NB4 (cell line): Measurements from ENCODE around the gene STIM1.

Experiments
- MAX ChIP-seq: IDR thresholded peaks from 2 replicates; pipeline ENCODE4 v1.6.1; 2011; ENCODE audit warnings: low read depth, low read length
- MYC ChIP-seq: IDR thresholded peaks from 2 replicates; pipeline ENCODE4 v1.6.1; 2011; ENCODE audit warnings: low read depth, low read length
- POLR2A ChIP-seq: IDR thresholded peaks from 2 replicates; pipeline ENCODE4 v1.6.1; 2011; ENCODE audit warnings: mild to moderate bottlenecking; ENCODE audit not compliant: insufficient read length; ENCODE audit errors: extremely low read depth
- TF ChIP-seq, protein P1 (sequence below): IDR thresholded peaks from one replicate; pipeline ENCODE4 v1.5.1; 2012; ENCODE audit warnings: low read depth, low read length

DNA sequence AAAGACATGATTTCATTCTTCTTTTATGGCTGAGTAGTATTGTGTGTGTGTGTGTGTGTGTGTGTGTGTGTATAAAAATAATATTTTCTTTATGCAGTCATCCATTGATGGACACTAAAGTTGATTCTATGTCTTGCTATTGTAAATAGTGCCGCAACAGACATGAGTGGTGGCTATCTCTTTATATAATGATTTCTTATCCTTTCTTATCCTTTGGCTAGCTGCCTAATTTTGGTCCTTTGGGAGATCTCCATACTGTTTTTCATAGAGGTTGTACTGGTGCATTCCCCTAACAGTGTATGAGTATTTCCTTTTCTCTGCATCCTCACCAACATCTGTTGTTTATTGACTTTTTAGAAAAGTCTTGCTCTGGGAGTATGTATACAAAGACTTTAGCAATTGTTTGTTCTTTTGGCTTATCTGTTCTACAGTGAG, 107.0 kb downstream of the STIM1 start:
- TF ChIP-seq POLR2A (no peak), MAX (no peak), MYC (no peak)
- TF ChIP-seq, protein P1, sequence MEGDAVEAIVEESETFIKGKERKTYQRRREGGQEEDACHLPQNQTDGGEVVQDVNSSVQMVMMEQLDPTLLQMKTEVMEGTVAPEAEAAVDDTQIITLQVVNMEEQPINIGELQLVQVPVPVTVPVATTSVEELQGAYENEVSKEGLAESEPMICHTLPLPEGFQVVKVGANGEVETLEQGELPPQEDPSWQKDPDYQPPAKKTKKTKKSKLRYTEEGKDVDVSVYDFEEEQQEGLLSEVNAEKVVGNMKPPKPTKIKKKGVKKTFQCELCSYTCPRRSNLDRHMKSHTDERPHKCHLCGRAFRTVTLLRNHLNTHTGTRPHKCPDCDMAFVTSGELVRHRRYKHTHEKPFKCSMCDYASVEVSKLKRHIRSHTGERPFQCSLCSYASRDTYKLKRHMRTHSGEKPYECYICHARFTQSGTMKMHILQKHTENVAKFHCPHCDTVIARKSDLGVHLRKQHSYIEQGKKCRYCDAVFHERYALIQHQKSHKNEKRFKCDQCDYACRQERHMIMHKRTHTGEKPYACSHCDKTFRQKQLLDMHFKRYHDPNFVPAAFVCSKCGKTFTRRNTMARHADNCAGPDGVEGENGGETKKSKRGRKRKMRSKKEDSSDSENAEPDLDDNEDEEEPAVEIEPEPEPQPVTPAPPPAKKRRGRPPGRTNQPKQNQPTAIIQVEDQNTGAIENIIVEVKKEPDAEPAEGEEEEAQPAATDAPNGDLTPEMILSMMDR = no peak
